Inflammatory macrophage treated with lipopolysaccharide for 4 hours (primary cell): ENCODE results near the gene SWAP70.

ENCODE experiments used
- DNase-seq: peaks from one replicate; pipeline ENCODE4 v3.0.0-alpha.2; 2020

SWAP70 gene

GRCh38 chr11:9780929-9781328 lies 117.1 kb downstream of the SWAP70 start:
- no peak for DNase-seq

GRCh38 chr11:9783986-9784385 lies 120.1 kb downstream of the SWAP70 start:
- no peak for DNase-seq

GRCh38 chr11:9784602-9785315 lies 120.9 kb downstream of the SWAP70 start:
- no peak for DNase-seq

- DNase-seq = no peak
Observed at GRCh38 chr11:9787260-9787659, 123.4 kb downstream of the SWAP70 start.

GRCh38 chr11:9787981-9788521 lies 124.2 kb downstream of the SWAP70 start:
- DNase-seq = peak; percentile 62

GRCh38 chr11:9789910-9790309 lies 126.0 kb downstream of the SWAP70 start:
- no peak for DNase-seq

GRCh38 chr11:9790703-9791102 lies 126.8 kb downstream of the SWAP70 start:
- no peak for DNase-seq

GRCh38 chr11:9796266-9796665 lies 132.4 kb downstream of the SWAP70 start:
- DNase-seq = no peak

- DNase-seq = peak; percentile 2
Observed at GRCh38 chr11:9796854-9797253, 133.0 kb downstream of the SWAP70 start.

GRCh38 chr11:9797300-9797699 lies 133.4 kb downstream of the SWAP70 start:
- DNase-seq = no peak

- DNase-seq = no peak
Observed at GRCh38 chr11:9799886-9800285, 136.0 kb downstream of the SWAP70 start.

GRCh38 chr11:9802291-9802861 lies 138.5 kb downstream of the SWAP70 start:
- no peak for DNase-seq
